DMS114 treated with DMSO at 0.1 percent for 48 hours (cell line): Measurements from ENCODE around the gene ELP1.

ENCODE experiments used
- DNase-seq: peaks from one replicate; lab custom pipeline; 2025; ENCODE audit not compliant: unreplicated experiment; lab: John Stamatoyannopoulos, UW

Gene ELP1

GRCh38 chr9:108831496-108832178, 102.3 kb downstream of the ELP1 start:
- no peak for DNase-seq

GRCh38 chr9:108830272-108830671, 103.7 kb downstream of the ELP1 start:
- DNase-seq, result no peak

GRCh38 chr9:108823829-108824228, 110.1 kb downstream of the ELP1 start:
- no peak for DNase-seq
